Liver (tissue), 9 donors: ENCODE data around the gene SIT1. TPM values are rescaled to one million over a fixed set of nuclear protein-coding genes. Genes with fewer than 3 reads are reported as not detected.

Experiments used
- DNase-seq: peaks from one replicate; pipeline ENCODE4 v3.0.0-alpha.2; 2017; ENCODE audit warnings: low spot score
- H3K27ac ChIP-seq, 2 donors: one replicate each; pipeline ENCODE4 v1.7.0; 2013; ENCODE audit warnings: inconsistent platforms in 2 of 2, low read length in 2 of 2, control low read depth in 1 of 2, low read depth in 1 of 2, mild to moderate bottlenecking in 1 of 2
- H3K27me3 ChIP-seq, 4 donors: one replicate each; pipeline versions ENCODE4 v1.6.1 to v1.7.0; 2013; ENCODE audit warnings: low read length in 3 of 4, inconsistent platforms in 1 of 4, mild to moderate bottlenecking in 1 of 4, moderate library complexity in 1 of 4; ENCODE audit not compliant: control insufficient read depth in 4 of 4, insufficient read depth in 4 of 4
- H3K36me3 ChIP-seq, 4 donors: one replicate each; pipeline versions ENCODE4 v1.6.1 to v1.7.0; 2013; ENCODE audit warnings: low read length in 3 of 4, mild to moderate bottlenecking in 3 of 4, low read depth in 1 of 4, moderate library complexity in 1 of 4; ENCODE audit not compliant: control insufficient read depth in 4 of 4, insufficient read depth in 3 of 4
- H3K4me1 ChIP-seq, 4 donors: one replicate each; pipeline versions ENCODE4 v1.6.1 to v1.7.0; 2013; ENCODE audit warnings: low read length in 3 of 4, mild to moderate bottlenecking in 3 of 4, moderate library complexity in 1 of 4; ENCODE audit not compliant: control insufficient read depth in 4 of 4, insufficient read depth in 4 of 4
- H3K4me3 ChIP-seq, 3 donors: one replicate each; pipeline versions ENCODE4 v1.6.1 to v1.7.0; 2013; ENCODE audit warnings: low read length in 3 of 3, control low read depth in 1 of 3, low read depth in 1 of 3, mild to moderate bottlenecking in 1 of 3
- H3K9ac ChIP-seq, 2 donors: one replicate each; pipeline ENCODE4 v1.7.0; 2013; ENCODE audit warnings: low read length in 2 of 2, mild to moderate bottlenecking in 2 of 2, moderate library complexity in 2 of 2, control low read depth in 1 of 2, low read depth in 1 of 2
- H3K9me3 ChIP-seq, 4 donors: one replicate each; pipeline versions ENCODE4 v1.6.1 to v1.7.0; 2013; ENCODE audit warnings: low read length in 3 of 4; ENCODE audit not compliant: control insufficient read depth in 4 of 4
- EGR1 ChIP-seq, 2 donors: IDR thresholded peaks; 2 replicates each; pipeline ENCODE4 v1.6.1; 2016 to 2018; ENCODE audit warnings: antibody characterized with exemption in 2 of 2, low read depth in 2 of 2
- FOXA1 ChIP-seq: IDR thresholded peaks from 2 replicates; pipeline ENCODE4 v1.6.1; 2016; ENCODE audit warnings: antibody characterized with exemption
- FOXA2 ChIP-seq: IDR thresholded peaks from 2 replicates; pipeline ENCODE4 v1.6.1; 2016; ENCODE audit warnings: antibody characterized with exemption
- GABPA ChIP-seq, 2 donors: IDR thresholded peaks in 1 of 2; conservative IDR thresholded peaks in 1 of 2; 2 replicates each; pipeline ENCODE4 v1.6.1; 2016; ENCODE audit warnings: antibody characterized with exemption in 2 of 2, mild to moderate bottlenecking in 1 of 2, moderate library complexity in 1 of 2
- HNF4A ChIP-seq, 2 donors: conservative IDR thresholded peaks; 2 replicates each; pipeline ENCODE4 v1.6.1; 2016; ENCODE audit warnings: antibody characterized with exemption in 2 of 2, mild to moderate bottlenecking in 2 of 2
- HNF4G ChIP-seq: IDR thresholded peaks from 2 replicates; pipeline ENCODE4 v1.6.1; 2016; ENCODE audit warnings: antibody characterized with exemption
- JUND ChIP-seq, 2 donors: IDR thresholded peaks; 2 replicates each; pipeline ENCODE4 v1.6.1; 2016; ENCODE audit warnings: antibody characterized with exemption in 2 of 2
- NR2F2 ChIP-seq: IDR thresholded peaks from 2 replicates; pipeline ENCODE4 v1.6.1; 2016; ENCODE audit warnings: antibody characterized with exemption
- RAD21 ChIP-seq, 2 donors: IDR thresholded peaks; 2 replicates each; pipeline ENCODE4 v1.6.1; 2016; ENCODE audit warnings: antibody characterized with exemption in 2 of 2, mild to moderate bottlenecking in 2 of 2
- RXRA ChIP-seq, 2 donors: IDR thresholded peaks; 2 replicates each; pipeline ENCODE4 v1.6.1; 2017 to 2018; ENCODE audit warnings: antibody characterized with exemption in 2 of 2, mild to moderate bottlenecking in 1 of 2
- SP1 ChIP-seq: IDR thresholded peaks from 2 replicates; pipeline ENCODE4 v1.6.1; 2018; ENCODE audit warnings: antibody characterized with exemption, mild to moderate bottlenecking
- TAF1 ChIP-seq: conservative IDR thresholded peaks from 2 replicates; pipeline ENCODE4 v1.6.1; 2016; ENCODE audit warnings: antibody characterized with exemption, mild to moderate bottlenecking
- YY1 ChIP-seq: IDR thresholded peaks from 2 replicates; pipeline ENCODE4 v1.6.1; 2016; ENCODE audit warnings: antibody characterized with exemption, mild to moderate bottlenecking
- WGBS: extraction: QIAGEN DNeasy Blood & Tissue Kit; methylation state at CpG from one replicate; pipeline ENCODE4 v1.1.7; 2013; 5-methylcytosine and 5-hydroxymethylcytosine counted together
- polyA plus RNA-seq, 2 donors: library from polyadenylated mRNA; stranded (reverse) in 1 of 2; unstranded in 1 of 2; fragments of 200-250 nt in 1 of 2; fragments of >200 nt in 1 of 2; fragmentation: Nextera tagmentation in 1 of 2; extraction: Ambion mirVana in 1 of 2; gene quantifications; one replicate each; pipeline versions ENCODE4 v1.2.1 to v1.2.3, GENCODE V29; 2013 to 2015
- total RNA-seq, 2 donors: library from RNA; depleted of rRNA; stranded (reverse); fragments of >200 nt; gene quantifications; one replicate each; pipeline ENCODE4 v1.2.3, GENCODE V29; 2014
- TF ChIP-seq, protein P1 (sequence below): IDR thresholded peaks from 2 replicates; pipeline ENCODE4 v1.6.1; 2016; ENCODE audit warnings: antibody characterized with exemption
- TF ChIP-seq, protein P2 (sequence below): IDR thresholded peaks from 2 replicates; pipeline ENCODE4 v1.6.1; 2016; ENCODE audit warnings: antibody characterized with exemption
- TF ChIP-seq, protein P3 (sequence below): fragments of 150-350 bp; IDR thresholded peaks from 2 replicates; pipeline ENCODE4 v1.5.1; 2017; ENCODE audit warnings: improper control_type of control experiment, low read depth, low read length; ENCODE audit not compliant: missing input control
- TF ChIP-seq, protein P4 (sequence below): IDR thresholded peaks from 2 replicates; pipeline ENCODE4 v1.6.1; 2016; ENCODE audit warnings: antibody characterized with exemption
- TF ChIP-seq, protein P5 (sequence below): IDR thresholded peaks from 2 replicates; pipeline ENCODE4 v1.6.1; 2016; ENCODE audit warnings: antibody characterized with exemption, mild to moderate bottlenecking
- donor health status: healthy.
- donor health status: healthy.
- donor health status: healthy.
- donor health status: healthy.
- donor health status: healthy.

SIT1 gene
- total and polyA plus RNA-seq, 4 donors, result 0.17 to 1.1 (median 0.34) TPM

- TF ChIP-seq HNF4G (no peak), FOXA2 (no peak), JUND (IDR thresholded peaks at IDR 0.05) (no peak), HNF4A (conservative IDR thresholded peaks at IDR 0.05) (no peak), RAD21 (IDR thresholded peaks at IDR 0.05) (no peak), GABPA (IDR thresholded peaks at IDR 0.05 in 1 of 2, conservative IDR thresholded peaks at IDR 0.05 in 1 of 2) (no peak), YY1 (no peak), RXRA (IDR thresholded peaks at IDR 0.05) (no peak), FOXA1 (no peak), NR2F2 (no peak), TAF1 (no peak), SP1 (no peak), EGR1 (IDR thresholded peaks at IDR 0.05; ENCODE audit: low read depth in 2 of 2) (no peak)
- TF ChIP-seq, protein P1, sequence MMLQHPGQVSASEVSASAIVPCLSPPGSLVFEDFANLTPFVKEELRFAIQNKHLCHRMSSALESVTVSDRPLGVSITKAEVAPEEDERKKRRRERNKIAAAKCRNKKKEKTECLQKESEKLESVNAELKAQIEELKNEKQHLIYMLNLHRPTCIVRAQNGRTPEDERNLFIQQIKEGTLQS, result no peak
- TF ChIP-seq, protein P2, sequence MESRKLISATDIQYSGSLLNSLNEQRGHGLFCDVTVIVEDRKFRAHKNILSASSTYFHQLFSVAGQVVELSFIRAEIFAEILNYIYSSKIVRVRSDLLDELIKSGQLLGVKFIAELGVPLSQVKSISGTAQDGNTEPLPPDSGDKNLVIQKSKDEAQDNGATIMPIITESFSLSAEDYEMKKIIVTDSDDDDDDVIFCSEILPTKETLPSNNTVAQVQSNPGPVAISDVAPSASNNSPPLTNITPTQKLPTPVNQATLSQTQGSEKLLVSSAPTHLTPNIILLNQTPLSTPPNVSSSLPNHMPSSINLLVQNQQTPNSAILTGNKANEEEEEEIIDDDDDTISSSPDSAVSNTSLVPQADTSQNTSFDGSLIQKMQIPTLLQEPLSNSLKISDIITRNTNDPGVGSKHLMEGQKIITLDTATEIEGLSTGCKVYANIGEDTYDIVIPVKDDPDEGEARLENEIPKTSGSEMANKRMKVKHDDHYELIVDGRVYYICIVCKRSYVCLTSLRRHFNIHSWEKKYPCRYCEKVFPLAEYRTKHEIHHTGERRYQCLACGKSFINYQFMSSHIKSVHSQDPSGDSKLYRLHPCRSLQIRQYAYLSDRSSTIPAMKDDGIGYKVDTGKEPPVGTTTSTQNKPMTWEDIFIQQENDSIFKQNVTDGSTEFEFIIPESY, result no peak
- TF ChIP-seq, protein P3, sequence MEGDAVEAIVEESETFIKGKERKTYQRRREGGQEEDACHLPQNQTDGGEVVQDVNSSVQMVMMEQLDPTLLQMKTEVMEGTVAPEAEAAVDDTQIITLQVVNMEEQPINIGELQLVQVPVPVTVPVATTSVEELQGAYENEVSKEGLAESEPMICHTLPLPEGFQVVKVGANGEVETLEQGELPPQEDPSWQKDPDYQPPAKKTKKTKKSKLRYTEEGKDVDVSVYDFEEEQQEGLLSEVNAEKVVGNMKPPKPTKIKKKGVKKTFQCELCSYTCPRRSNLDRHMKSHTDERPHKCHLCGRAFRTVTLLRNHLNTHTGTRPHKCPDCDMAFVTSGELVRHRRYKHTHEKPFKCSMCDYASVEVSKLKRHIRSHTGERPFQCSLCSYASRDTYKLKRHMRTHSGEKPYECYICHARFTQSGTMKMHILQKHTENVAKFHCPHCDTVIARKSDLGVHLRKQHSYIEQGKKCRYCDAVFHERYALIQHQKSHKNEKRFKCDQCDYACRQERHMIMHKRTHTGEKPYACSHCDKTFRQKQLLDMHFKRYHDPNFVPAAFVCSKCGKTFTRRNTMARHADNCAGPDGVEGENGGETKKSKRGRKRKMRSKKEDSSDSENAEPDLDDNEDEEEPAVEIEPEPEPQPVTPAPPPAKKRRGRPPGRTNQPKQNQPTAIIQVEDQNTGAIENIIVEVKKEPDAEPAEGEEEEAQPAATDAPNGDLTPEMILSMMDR, result no peak
- TF ChIP-seq, protein P4, sequence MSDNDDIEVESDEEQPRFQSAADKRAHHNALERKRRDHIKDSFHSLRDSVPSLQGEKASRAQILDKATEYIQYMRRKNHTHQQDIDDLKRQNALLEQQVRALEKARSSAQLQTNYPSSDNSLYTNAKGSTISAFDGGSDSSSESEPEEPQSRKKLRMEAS, result no peak
- TF ChIP-seq, protein P5, sequence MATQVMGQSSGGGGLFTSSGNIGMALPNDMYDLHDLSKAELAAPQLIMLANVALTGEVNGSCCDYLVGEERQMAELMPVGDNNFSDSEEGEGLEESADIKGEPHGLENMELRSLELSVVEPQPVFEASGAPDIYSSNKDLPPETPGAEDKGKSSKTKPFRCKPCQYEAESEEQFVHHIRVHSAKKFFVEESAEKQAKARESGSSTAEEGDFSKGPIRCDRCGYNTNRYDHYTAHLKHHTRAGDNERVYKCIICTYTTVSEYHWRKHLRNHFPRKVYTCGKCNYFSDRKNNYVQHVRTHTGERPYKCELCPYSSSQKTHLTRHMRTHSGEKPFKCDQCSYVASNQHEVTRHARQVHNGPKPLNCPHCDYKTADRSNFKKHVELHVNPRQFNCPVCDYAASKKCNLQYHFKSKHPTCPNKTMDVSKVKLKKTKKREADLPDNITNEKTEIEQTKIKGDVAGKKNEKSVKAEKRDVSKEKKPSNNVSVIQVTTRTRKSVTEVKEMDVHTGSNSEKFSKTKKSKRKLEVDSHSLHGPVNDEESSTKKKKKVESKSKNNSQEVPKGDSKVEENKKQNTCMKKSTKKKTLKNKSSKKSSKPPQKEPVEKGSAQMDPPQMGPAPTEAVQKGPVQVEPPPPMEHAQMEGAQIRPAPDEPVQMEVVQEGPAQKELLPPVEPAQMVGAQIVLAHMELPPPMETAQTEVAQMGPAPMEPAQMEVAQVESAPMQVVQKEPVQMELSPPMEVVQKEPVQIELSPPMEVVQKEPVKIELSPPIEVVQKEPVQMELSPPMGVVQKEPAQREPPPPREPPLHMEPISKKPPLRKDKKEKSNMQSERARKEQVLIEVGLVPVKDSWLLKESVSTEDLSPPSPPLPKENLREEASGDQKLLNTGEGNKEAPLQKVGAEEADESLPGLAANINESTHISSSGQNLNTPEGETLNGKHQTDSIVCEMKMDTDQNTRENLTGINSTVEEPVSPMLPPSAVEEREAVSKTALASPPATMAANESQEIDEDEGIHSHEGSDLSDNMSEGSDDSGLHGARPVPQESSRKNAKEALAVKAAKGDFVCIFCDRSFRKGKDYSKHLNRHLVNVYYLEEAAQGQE, result no peak
- Histone ChIP-seq H3K27me3 (no peaks in the 10 kb centered on the region), H3K36me3 (no peaks in the 10 kb centered on the region), H3K4me3 (peak overlapping the region in 2 of 3 donors; percentile 50 to 60), H3K9me3 (no peaks in the 10 kb centered on the region), H3K9ac (peak overlapping the region; percentile 26 to 55), H3K27ac (peak overlapping the region in 1 of 2 donors; percentile 31), H3K4me1 (peaks cover 5 to 30% (median 19%) of the 10 kb centered on the region in 4 donors)
- 44% methylated on average over 5 of the region's 5 CpGs for WGBS
- DNase-seq, result no peak
Observed at GRCh38 chr9:35665471-35665818, 14.7 kb upstream of the SIT1 start.
